Caco-2 (cell line): ENCODE data around the gene RAB26. TPM values are rescaled to one million over a fixed set of nuclear protein-coding genes. Genes with fewer than 3 reads are reported as not detected.

ENCODE experiments used
- BruUV-seq: library from RNA; stranded (reverse); fragments of 400-500 nt; replicated peaks from 2 replicates; lab custom pipeline; 2021; lab: Mats Ljungman, UMichigan
- CTCF ChIA-PET: fragments of 300-600 bp; sonication (Branson Sonifier 250); formaldehyde crosslinking; loops from one replicate; lab custom pipeline; 2022; ENCODE audit warnings: antibody characterized with exemption; lab: Charles Lee
- POLR2A ChIA-PET: fragments of 300-600 bp; sonication (Branson Sonifier 250); formaldehyde crosslinking; loops from one replicate; lab custom pipeline; 2022; ENCODE audit warnings: antibody characterized with exemption; lab: Charles Lee
- DNase-seq, 2 experiments: peaks; one replicate each; pipeline versions ENCODE4 v3.0.0 to v3.0.0-alpha.2; 2020 to 2022
- H3K27me3 ChIP-seq: replicated peaks from 2 replicates; pipeline ENCODE4 v1.6.0; 2011; ENCODE audit warnings: low read length; ENCODE audit not compliant: control insufficient read depth, insufficient read depth
- H3K36me3 ChIP-seq: 2 replicates; pipeline ENCODE4 v1.5.1; 2011; ENCODE audit warnings: low read length; ENCODE audit not compliant: control insufficient read depth, insufficient read depth
- H3K4me1 ChIP-seq: fragments of 250-450 bp; sonication (Bioruptor Pico); 2 replicates; pipeline ENCODE4 v1.5.1; 2020; ENCODE audit warnings: mild to moderate bottlenecking
- H3K4me3 ChIP-seq: 2 replicates; pipeline ENCODE4 v1.5.1; 2011; ENCODE audit warnings: low read depth, mild to moderate bottlenecking, control low read depth, low read length
- H3K9me3 ChIP-seq: fragments of 250-450 bp; sonication (Bioruptor Pico); 2 replicates; pipeline ENCODE4 v1.5.1; 2020; ENCODE audit warnings: mild to moderate bottlenecking, moderate library complexity
- H3K27ac Mint-ChIP-seq: one replicate; pipeline ENCODE4 v1.8.0; 2022; ENCODE audit warnings: mixed read lengths; ENCODE audit not compliant: unreplicated experiment
- H3K27me3 Mint-ChIP-seq: one replicate; pipeline ENCODE4 v1.8.0; 2022; ENCODE audit warnings: mixed read lengths; ENCODE audit not compliant: insufficient read depth, unreplicated experiment
- H3K36me3 Mint-ChIP-seq: one replicate; pipeline ENCODE4 v1.8.0; 2022; ENCODE audit warnings: mild to moderate bottlenecking, mixed read lengths; ENCODE audit not compliant: insufficient read depth, unreplicated experiment
- H3K4me1 Mint-ChIP-seq: one replicate; pipeline ENCODE4 v1.8.0; 2022; ENCODE audit warnings: low read depth, mixed read lengths; ENCODE audit not compliant: unreplicated experiment
- H3K4me3 Mint-ChIP-seq: one replicate; pipeline ENCODE4 v1.8.0; 2022; ENCODE audit warnings: mild to moderate bottlenecking, moderate library complexity, mixed read lengths; ENCODE audit not compliant: unreplicated experiment
- H3K9me3 Mint-ChIP-seq: one replicate; pipeline ENCODE4 v1.8.0; 2022; ENCODE audit warnings: mixed read lengths; ENCODE audit not compliant: unreplicated experiment
- CTCF ChIP-seq, 2 experiments: fragments of 200-600 bp in 1 of 2; IDR thresholded peaks; 1 replicate in 1 of 2; 2 replicates in 1 of 2; pipeline versions ENCODE4 v1.5.1 to v1.8.0; 2011 to 2022; ENCODE audit warnings: antibody characterized with exemption in 1 of 2, control low read depth in 1 of 2, inconsistent platforms in 1 of 2, low read depth in 1 of 2, low read length in 1 of 2, mild to moderate bottlenecking in 1 of 2, moderate library complexity in 1 of 2; ENCODE audit not compliant: insufficient read depth in 1 of 2, severe bottlenecking in 1 of 2, unreplicated experiment in 1 of 2
- intact Hi-C: fragments of 100-400 bp; cut with micrococcal nuclease; formaldehyde crosslinking; loops from one replicate; pipeline ENCODE4 v1.10.0; 2022; ENCODE audit not compliant: unreplicated experiment
- total RNA-seq: library from RNA; stranded (reverse); gene quantifications from 2 replicates; pipeline ENCODE4 v1.2.3, GENCODE V29; 2022

Gene RAB26
- total RNA-seq, 1 experiment from 2014 or later: 1.0 TPM

- BruUV-seq: no TSS peak
- DNase-seq: no peak
- H3K27ac Mint-ChIP-seq: no peak overlapping the region
- peaks cover 6% of the 10 kb centered on the region for H3K4me1 Mint-ChIP-seq
- no peaks in the 10 kb centered on the region for H3K36me3 ChIP-seq
- H3K4me3 ChIP-seq: no peak overlapping the region
- intact Hi-C loops: no loop called here
- no peaks in the 10 kb centered on the region for H3K9me3 Mint-ChIP-seq
- H3K36me3 Mint-ChIP-seq: peaks cover 14% of the 10 kb centered on the region
- CTCF ChIA-PET: interaction anchor here (1.2 kb wide), 1 partner anchor 10 kb away, joined by 3 read pairs; no protein-coding TSS in a partner anchor
- H3K27me3 Mint-ChIP-seq: no peaks in the 10 kb centered on the region
- no peak for TF ChIP-seq CTCF (IDR thresholded peaks at IDR 0.05; ENCODE audit: insufficient read depth in 1 of 2, low read depth in 1 of 2, low read length in 1 of 2, severe bottlenecking in 1 of 2, unreplicated experiment in 1 of 2)
- POLR2A ChIA-PET: no interaction called here
- no peaks in the 10 kb centered on the region for H3K9me3 ChIP-seq
- no peaks in the 10 kb centered on the region for H3K4me1 ChIP-seq
- H3K4me3 Mint-ChIP-seq: no peak overlapping the region
- H3K27me3 ChIP-seq: no peaks in the 10 kb centered on the region
Observed at GRCh38 chr16:2184962-2185361, 36.5 kb downstream of the RAB26 start.

- Mint-ChIP-seq H3K36me3 (peaks cover 14% of the 10 kb centered on the region), H3K27ac (no peak overlapping the region), H3K27me3 (no peaks in the 10 kb centered on the region), H3K4me1 (peaks cover 6% of the 10 kb centered on the region), H3K9me3 (no peaks in the 10 kb centered on the region), H3K4me3 (no peak overlapping the region)
- intact Hi-C loops: no loop called here
- H3K27me3 ChIP-seq: no peaks in the 10 kb centered on the region
- no peak overlapping the region for H3K4me3 ChIP-seq
- no peak for DNase-seq
- ChIA-PET POLR2A (interaction anchor here (0.6 kb wide), 1 partner anchor 129 kb away, joined by 5 read pairs; no protein-coding TSS in a partner anchor), CTCF (no interaction called here)
- TF ChIP-seq CTCF (IDR thresholded peaks at IDR 0.05; ENCODE audit: insufficient read depth in 1 of 2, low read depth in 1 of 2, low read length in 1 of 2, severe bottlenecking in 1 of 2, unreplicated experiment in 1 of 2): no peak
- no TSS peak for BruUV-seq
- H3K4me1 ChIP-seq: no peaks in the 10 kb centered on the region
- H3K36me3 ChIP-seq: no peaks in the 10 kb centered on the region; the same call in 1 of the 2 replicates
- no peaks in the 10 kb centered on the region for H3K9me3 ChIP-seq
Observed at GRCh38 chr16:2186064-2186463, 37.6 kb downstream of the RAB26 start.

- Histone ChIP-seq H3K4me1 (no peaks in the 10 kb centered on the region), H3K27me3 (no peaks in the 10 kb centered on the region), H3K36me3 (no peaks in the 10 kb centered on the region; the same call in 1 of the 2 replicates), H3K4me3 (no peak overlapping the region), H3K9me3 (no peaks in the 10 kb centered on the region)
- H3K9me3 Mint-ChIP-seq: no peaks in the 10 kb centered on the region
- no peak overlapping the region for H3K27ac Mint-ChIP-seq
- intact Hi-C loops: no loop called here
- no peak for DNase-seq
- no TSS peak for BruUV-seq
- no peaks in the 10 kb centered on the region for H3K27me3 Mint-ChIP-seq
- no peak for TF ChIP-seq CTCF (IDR thresholded peaks at IDR 0.05; ENCODE audit: insufficient read depth in 1 of 2, low read depth in 1 of 2, low read length in 1 of 2, severe bottlenecking in 1 of 2, unreplicated experiment in 1 of 2)
- H3K36me3 Mint-ChIP-seq: peaks cover 13% of the 10 kb centered on the region
- H3K4me3 Mint-ChIP-seq: no peak overlapping the region
- ChIA-PET POLR2A (interaction anchor here (0.6 kb wide), 1 partner anchor 130 kb away, joined by 5 read pairs; no protein-coding TSS in a partner anchor), CTCF (no interaction called here)
- peaks cover 6% of the 10 kb centered on the region for H3K4me1 Mint-ChIP-seq
Observed at GRCh38 chr16:2186505-2186904, 38.1 kb downstream of the RAB26 start.
